Measurements from ENCODE around the gene SLC30A10. TPM values are rescaled to one million over a fixed set of nuclear protein-coding genes. Genes with fewer than 3 reads are reported as not detected.
"Not testable (repeated sequence)": the region's sequence is repeated elsewhere in the genome, so short reads cannot be mapped to it uniquely, and the experiment has no call there.

The SLC30A10 gene
- total RNA-seq, 1 donor from 2014 or later: not detected

- no peak for DNase-seq (ENCODE audit: low read depth)
- H3K36me3 ChIP-seq (ENCODE audit: control insufficient read depth, insufficient read depth, low read length): no peaks in the 10 kb centered on the region
- H3K4me3 ChIP-seq (ENCODE audit: low read depth, low read length): no peak overlapping the region
- H3K27me3 ChIP-seq (ENCODE audit: control insufficient read depth, insufficient read depth, low read length): no peaks in the 10 kb centered on the region
- TF ChIP-seq, protein P1, sequence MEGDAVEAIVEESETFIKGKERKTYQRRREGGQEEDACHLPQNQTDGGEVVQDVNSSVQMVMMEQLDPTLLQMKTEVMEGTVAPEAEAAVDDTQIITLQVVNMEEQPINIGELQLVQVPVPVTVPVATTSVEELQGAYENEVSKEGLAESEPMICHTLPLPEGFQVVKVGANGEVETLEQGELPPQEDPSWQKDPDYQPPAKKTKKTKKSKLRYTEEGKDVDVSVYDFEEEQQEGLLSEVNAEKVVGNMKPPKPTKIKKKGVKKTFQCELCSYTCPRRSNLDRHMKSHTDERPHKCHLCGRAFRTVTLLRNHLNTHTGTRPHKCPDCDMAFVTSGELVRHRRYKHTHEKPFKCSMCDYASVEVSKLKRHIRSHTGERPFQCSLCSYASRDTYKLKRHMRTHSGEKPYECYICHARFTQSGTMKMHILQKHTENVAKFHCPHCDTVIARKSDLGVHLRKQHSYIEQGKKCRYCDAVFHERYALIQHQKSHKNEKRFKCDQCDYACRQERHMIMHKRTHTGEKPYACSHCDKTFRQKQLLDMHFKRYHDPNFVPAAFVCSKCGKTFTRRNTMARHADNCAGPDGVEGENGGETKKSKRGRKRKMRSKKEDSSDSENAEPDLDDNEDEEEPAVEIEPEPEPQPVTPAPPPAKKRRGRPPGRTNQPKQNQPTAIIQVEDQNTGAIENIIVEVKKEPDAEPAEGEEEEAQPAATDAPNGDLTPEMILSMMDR (IDR thresholded peaks at IDR 0.05; ENCODE audit: insufficient read depth, low read length, poor library complexity, severe bottlenecking): no peak
Observed at GRCh38 chr1:219910716-219911115, 17.6 kb downstream of the SLC30A10 start.

- DNase-seq (ENCODE audit: low read depth): no peak
- H3K36me3 ChIP-seq (ENCODE audit: control insufficient read depth, insufficient read depth, low read length): no peaks in the 10 kb centered on the region
- TF ChIP-seq, protein P1 (IDR thresholded peaks at IDR 0.05; ENCODE audit: insufficient read depth, low read length, poor library complexity, severe bottlenecking): no peak
- H3K27me3 ChIP-seq (ENCODE audit: control insufficient read depth, insufficient read depth, low read length): no peaks in the 10 kb centered on the region
- no peak overlapping the region for H3K4me3 ChIP-seq (ENCODE audit: low read depth, low read length)
Observed at GRCh38 chr1:219909476-219909875, 18.9 kb downstream of the SLC30A10 start.

- TF ChIP-seq, protein P1 (IDR thresholded peaks at IDR 0.05; ENCODE audit: insufficient read depth, low read length, poor library complexity, severe bottlenecking): no peak
- Histone ChIP-seq H3K4me3 (ENCODE audit: low read depth, low read length) (no peak overlapping the region), H3K27me3 (ENCODE audit: control insufficient read depth, insufficient read depth, low read length) (no peaks in the 10 kb centered on the region), H3K36me3 (ENCODE audit: control insufficient read depth, insufficient read depth, low read length) (no peaks in the 10 kb centered on the region)
- no peak for DNase-seq (ENCODE audit: low read depth)
Observed at GRCh38 chr1:219908170-219908569, 20.2 kb downstream of the SLC30A10 start.

DNA sequence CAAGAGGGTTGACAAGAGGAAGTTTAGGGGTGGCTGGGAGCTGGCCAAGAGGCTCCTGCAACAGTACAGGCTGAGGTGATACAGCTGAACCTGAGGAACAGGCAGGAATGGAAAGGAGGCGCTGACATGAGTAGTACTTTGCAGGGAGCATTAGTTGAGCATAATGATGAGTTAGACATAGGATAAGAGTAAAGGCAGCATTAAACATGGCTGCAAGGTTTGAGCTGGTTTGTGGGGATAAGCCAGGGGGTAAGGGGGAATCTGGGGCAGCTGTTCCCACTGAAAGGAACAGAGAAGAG is 20.6 kb downstream of the SLC30A10 start:
- DNase-seq (ENCODE audit: low read depth): no peak
- Histone ChIP-seq H3K27me3 (ENCODE audit: control insufficient read depth, insufficient read depth, low read length) (no peaks in the 10 kb centered on the region), H3K36me3 (ENCODE audit: control insufficient read depth, insufficient read depth, low read length) (no peaks in the 10 kb centered on the region), H3K4me3 (ENCODE audit: low read depth, low read length) (no peak overlapping the region)
- TF ChIP-seq, protein P1 (IDR thresholded peaks at IDR 0.05; ENCODE audit: insufficient read depth, low read length, poor library complexity, severe bottlenecking): no peak

DNA sequence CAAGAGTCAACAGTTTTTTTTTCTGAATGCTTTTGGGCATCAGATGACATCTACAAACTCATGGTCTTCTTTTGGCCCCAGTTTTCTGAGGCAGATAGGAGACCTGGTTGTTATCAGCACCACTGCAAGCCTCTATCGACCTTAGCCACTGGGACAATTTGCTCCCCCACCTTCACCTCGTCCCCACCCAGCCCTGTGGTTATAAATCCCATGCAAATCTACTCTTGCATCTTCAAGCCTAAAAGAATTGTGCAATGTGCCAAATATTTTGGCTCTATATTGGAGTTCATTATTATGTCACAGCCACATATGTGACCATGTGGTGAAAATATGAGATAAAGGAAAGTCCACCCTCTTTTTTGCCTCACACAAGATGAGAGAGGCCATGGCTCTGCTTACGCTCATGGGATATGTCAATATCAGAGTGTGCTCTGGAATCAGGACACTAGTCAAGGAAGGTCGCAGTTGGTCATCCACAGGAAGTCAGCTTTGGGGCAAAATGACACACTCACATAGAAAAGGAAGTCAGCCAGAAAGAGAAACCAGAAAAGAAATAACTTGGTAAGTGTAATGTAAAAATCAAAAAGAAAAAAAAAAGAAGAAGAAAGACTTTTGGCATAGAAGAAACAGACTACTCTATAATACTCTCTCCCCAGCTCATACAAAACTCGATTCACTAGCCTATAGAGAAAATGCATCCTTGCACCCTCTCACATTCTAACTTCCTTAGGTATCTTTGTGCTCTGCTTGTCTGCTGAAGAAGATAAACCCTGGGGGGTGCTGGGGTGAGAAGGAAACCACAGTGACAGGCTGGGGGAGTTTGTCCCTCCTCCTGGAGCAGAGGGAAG is 21.2 kb downstream of the SLC30A10 start:
- H3K36me3 ChIP-seq (ENCODE audit: control insufficient read depth, insufficient read depth, low read length): no peaks in the 10 kb centered on the region
- DNase-seq (ENCODE audit: low read depth): no peak
- H3K4me3 ChIP-seq (ENCODE audit: low read depth, low read length): no peak overlapping the region
- TF ChIP-seq, protein P1 (IDR thresholded peaks at IDR 0.05; ENCODE audit: insufficient read depth, low read length, poor library complexity, severe bottlenecking): no peak
- H3K27me3 ChIP-seq (ENCODE audit: control insufficient read depth, insufficient read depth, low read length): no peaks in the 10 kb centered on the region

- not testable (repeated sequence) for H3K4me3 ChIP-seq (ENCODE audit: low read depth, low read length); DNase-seq (ENCODE audit: low read depth); H3K36me3 ChIP-seq (ENCODE audit: control insufficient read depth, insufficient read depth, low read length); H3K27me3 ChIP-seq (ENCODE audit: control insufficient read depth, insufficient read depth, low read length)
Observed at GRCh38 chr1:219906565-219906923, 21.8 kb downstream of the SLC30A10 start.
